ENCODE data around the gene SIK3. TPM values are rescaled to one million over a fixed set of nuclear protein-coding genes. Genes with fewer than 3 reads are reported as not detected.
A peak's percentile ranks its signal among the peaks of the same experiment; 100 is the strongest.
"Not testable (repeated sequence)": the region's sequence is repeated elsewhere in the genome, so short reads cannot be mapped to it uniquely, and the experiment has no call there.

Gene SIK3
- polyA plus RNA-seq, 3 donors from 2014 or later, result 3.7 to 26.2 (median 16.5) TPM

- Mint-ChIP-seq H3K9me3 (no peaks in the 10 kb centered on the region), H3K27me3 (ENCODE audit: low read depth in 3 of 3) (peaks cover 0 to 8% (median 3%) of the 10 kb centered on the region in 3 donors), H3K4me1 (peaks cover 58 to 81% of the 10 kb centered on the region in 2 donors), H3K36me3 (no peaks in the 10 kb centered on the region), H3K27ac (peak overlapping the region in 1 of 6 donors; percentile 19), H3K4me3 (no peak overlapping the region)
- DNase-seq, result no peak
Measured at GRCh38 chr11:117061256-117061655, 37.0 kb downstream of the SIK3 start.

GRCh38 chr11:117059611-117060148 is 38.5 kb downstream of the SIK3 start:
- Mint-ChIP-seq H3K4me1 (peaks cover 56 to 91% of the 10 kb centered on the region in 2 donors), H3K36me3 (peaks cover 0 to 3% (median 0%) of the 10 kb centered on the region in 3 donors), H3K27me3 (ENCODE audit: low read depth in 3 of 3) (peaks cover 0 to 8% (median 2%) of the 10 kb centered on the region in 3 donors), H3K9me3 (no peaks in the 10 kb centered on the region), H3K27ac (peak overlapping the region in 1 of 6 donors; percentile 9), H3K4me3 (no peak overlapping the region)
- no peak for DNase-seq

- no peak overlapping the region for H3K4me3 Mint-ChIP-seq
Measured at GRCh38 chr11:117058761-117059261, 39.4 kb downstream of the SIK3 start.

GRCh38 chr11:117057727-117058126 is 40.5 kb downstream of the SIK3 start:
- no peak for DNase-seq
- Mint-ChIP-seq H3K36me3 (peaks cover 0 to 3% (median 0%) of the 10 kb centered on the region in 3 donors), H3K4me1 (peaks cover 44 to 82% of the 10 kb centered on the region in 2 donors), H3K4me3 (peak overlapping the region in 1 of 5 donors; percentile 4), H3K27ac (peak overlapping the region in 1 of 6 donors; percentile 70), H3K9me3 (no peaks in the 10 kb centered on the region), H3K27me3 (ENCODE audit: low read depth in 3 of 3) (peaks cover 2 to 4% (median 2%) of the 10 kb centered on the region in 3 donors)

More at GRCh38 chr11:117058761-117059261, 39.4 kb downstream of the SIK3 start:
- peak overlapping the region in 2 of 6 donors; percentile 1 to 3 for H3K27ac Mint-ChIP-seq
- H3K9me3 Mint-ChIP-seq, result no peaks in the 10 kb centered on the region
- DNase-seq, result no peak
- peaks cover 2 to 4% (median 2%) of the 10 kb centered on the region in 3 donors for H3K27me3 Mint-ChIP-seq (ENCODE audit: low read depth in 3 of 3)
- peaks cover 0 to 3% (median 0%) of the 10 kb centered on the region in 3 donors for H3K36me3 Mint-ChIP-seq
- peaks cover 54 to 91% of the 10 kb centered on the region in 2 donors for H3K4me1 Mint-ChIP-seq

- Mint-ChIP-seq H3K4me1 (peaks cover 43 to 82% of the 10 kb centered on the region in 2 donors), H3K4me3 (no peak overlapping the region), H3K27ac (no peak overlapping the region), H3K36me3 (peaks cover 0 to 3% (median 0%) of the 10 kb centered on the region in 3 donors), H3K27me3 (ENCODE audit: low read depth in 3 of 3) (peaks cover 2 to 4% (median 2%) of the 10 kb centered on the region in 3 donors), H3K9me3 (no peaks in the 10 kb centered on the region)
- no peak for DNase-seq
Measured at GRCh38 chr11:117057317-117057716, 40.9 kb downstream of the SIK3 start.

GRCh38 chr11:117055469-117055868 is 42.8 kb downstream of the SIK3 start:
- Mint-ChIP-seq H3K36me3 (peaks cover 0 to 3% (median 0%) of the 10 kb centered on the region in 3 donors), H3K27me3 (ENCODE audit: low read depth in 3 of 3) (peaks cover 2 to 3% (median 3%) of the 10 kb centered on the region in 3 donors), H3K9me3 (no peaks in the 10 kb centered on the region), H3K27ac (peak overlapping the region in 1 of 6 donors; percentile 29), H3K4me3 (no peak overlapping the region), H3K4me1 (peaks cover 39 to 75% of the 10 kb centered on the region in 2 donors)
- no peak for DNase-seq

GRCh38 chr11:117054382-117054781 is 43.8 kb downstream of the SIK3 start:
- Mint-ChIP-seq H3K27ac (peak overlapping the region in 4 of 6 donors; percentile 5 to 47 (median 38)), H3K27me3 (ENCODE audit: low read depth in 3 of 3) (peaks cover 2 to 3% (median 3%) of the 10 kb centered on the region in 3 donors), H3K9me3 (no peaks in the 10 kb centered on the region), H3K36me3 (peaks cover 0 to 3% (median 0%) of the 10 kb centered on the region in 3 donors), H3K4me3 (no peak overlapping the region), H3K4me1 (peaks cover 31 to 64% of the 10 kb centered on the region in 2 donors)
- DNase-seq, result no peak

- Mint-ChIP-seq H3K27ac (no peak overlapping the region), H3K9me3 (no peaks in the 10 kb centered on the region)
Measured at GRCh38 chr11:117052196-117053149, 45.8 kb downstream of the SIK3 start.

GRCh38 chr11:117050121-117050520 is 48.1 kb downstream of the SIK3 start:
- not testable (repeated sequence) for H3K9me3 Mint-ChIP-seq

More at GRCh38 chr11:117052196-117053149, 45.8 kb downstream of the SIK3 start:
- H3K27me3 Mint-ChIP-seq (ENCODE audit: low read depth in 3 of 3), result peaks cover 2 to 3% (median 3%) of the 10 kb centered on the region in 3 donors
- H3K4me3 Mint-ChIP-seq, result no peak overlapping the region
- peaks cover 0 to 3% (median 0%) of the 10 kb centered on the region in 3 donors for H3K36me3 Mint-ChIP-seq
- no peak for DNase-seq
- peaks cover 17 to 50% of the 10 kb centered on the region in 2 donors for H3K4me1 Mint-ChIP-seq

GRCh38 chr11:117046627-117047026 is 51.6 kb downstream of the SIK3 start:
- not testable (repeated sequence) for DNase-seq; H3K36me3 Mint-ChIP-seq; H3K9me3 Mint-ChIP-seq; H3K4me3 Mint-ChIP-seq; H3K27ac Mint-ChIP-seq; H3K27me3 Mint-ChIP-seq (ENCODE audit: low read depth in 3 of 3)
- peaks cover 50 to 61% of the 10 kb centered on the region in 2 donors for H3K4me1 Mint-ChIP-seq

More at GRCh38 chr11:117050121-117050520, 48.1 kb downstream of the SIK3 start:
- peaks cover 25 to 45% of the 10 kb centered on the region in 2 donors for H3K4me1 Mint-ChIP-seq
- not testable (repeated sequence) for DNase-seq; H3K36me3 Mint-ChIP-seq; H3K27ac Mint-ChIP-seq; H3K4me3 Mint-ChIP-seq; H3K27me3 Mint-ChIP-seq (ENCODE audit: low read depth in 3 of 3)

- peak overlapping the region in 1 of 6 donors; percentile 12 for H3K27ac Mint-ChIP-seq
- H3K9me3 Mint-ChIP-seq, result no peaks in the 10 kb centered on the region
- no peak for DNase-seq
- peaks cover 0 to 1% (median under 1%) of the 10 kb centered on the region in 3 donors for H3K27me3 Mint-ChIP-seq (ENCODE audit: low read depth in 3 of 3)
- H3K4me1 Mint-ChIP-seq, result peaks cover 47 to 64% of the 10 kb centered on the region in 2 donors
- no peak overlapping the region for H3K4me3 Mint-ChIP-seq
- no peaks in the 10 kb centered on the region for H3K36me3 Mint-ChIP-seq
Measured at GRCh38 chr11:117045956-117046355, 52.3 kb downstream of the SIK3 start.

GRCh38 chr11:117045196-117045595 is 53.0 kb downstream of the SIK3 start:
- no peaks in the 10 kb centered on the region for H3K9me3 Mint-ChIP-seq
- peak overlapping the region in 2 of 6 donors; percentile 6 to 57 for H3K27ac Mint-ChIP-seq
- peaks cover 47 to 67% of the 10 kb centered on the region in 2 donors for H3K4me1 Mint-ChIP-seq
- no peak for DNase-seq
- no peaks in the 10 kb centered on the region for H3K27me3 Mint-ChIP-seq (ENCODE audit: low read depth in 3 of 3)
- H3K36me3 Mint-ChIP-seq, result no peaks in the 10 kb centered on the region
- peak overlapping the region in 1 of 5 donors; percentile 10 for H3K4me3 Mint-ChIP-seq

- Mint-ChIP-seq H3K4me3 (peak overlapping the region in 3 of 5 donors; percentile 6 to 36 (median 8)), H3K27me3 (ENCODE audit: low read depth in 3 of 3) (no peaks in the 10 kb centered on the region), H3K9me3 (no peaks in the 10 kb centered on the region), H3K27ac (peak overlapping the region in 2 of 6 donors; percentile 6 to 11), H3K4me1 (peaks cover 50 to 73% of the 10 kb centered on the region in 2 donors), H3K36me3 (no peaks in the 10 kb centered on the region)
- DNase-seq, result no peak
Measured at GRCh38 chr11:117044287-117045035, 53.8 kb downstream of the SIK3 start.

Measured in immature natural killer cell (primary cell).